K562 (cell line): ENCODE data around the gene PTPN14. TPM values are rescaled to one million over a fixed set of nuclear protein-coding genes. Genes with fewer than 3 reads are reported as not detected.

Source experiments
- ATAC-seq: fragments of 200-7000 bp; cut with Tn5 transposase; 3 replicates; pipeline ENCODE4 v1.9.1; 2020; ENCODE audit warnings: moderate library complexity
- BruUV-seq: library from RNA; stranded (reverse); fragments of 400-500 nt; replicated peaks from 2 replicates; lab custom pipeline; 2021; lab: Mats Ljungman, UMichigan
- CTCF ChIA-PET: fragments of 300-600 bp; formaldehyde crosslinking; extraction: SDS; loops from one replicate; lab custom pipeline; 2021; ENCODE audit warnings: low intra/inter-chr PET ratio; lab: Yijun Ruan, JAX
- POLR2A ChIA-PET: fragments of 300-600, 350-650 bp; sonication (Branson Sonifier 250); formaldehyde crosslinking; extraction: SDS; loops from one replicate; lab custom pipeline; 2021; ENCODE audit warnings: antibody characterized with exemption, inconsistent platforms; lab: Yijun Ruan, JAX
- DNase-seq, 4 experiments: peaks; one replicate each; pipeline versions ENCODE4 v3.0.0 to v3.0.0-alpha.2; 2011 to 2018; ENCODE audit warnings: low spot score in 3 of 4, mixed read lengths in 3 of 4; ENCODE audit errors: extremely low read depth in 1 of 4
- FAIRE-seq: peaks from 2 replicates; lab custom pipeline; 2011; peaks lifted over from hg19 to GRCh38; lab: Jason Lieb, UNC
- H2AFZ ChIP-seq: 2 replicates; pipeline ENCODE4 v1.6.0; 2011; ENCODE audit warnings: low read depth, low read length, control low read depth, inconsistent platforms
- H3K27ac ChIP-seq: fragments of 200-600 bp; 3 replicates; pipeline ENCODE4 v1.8.0; 2011; ENCODE audit warnings: low read depth, mild to moderate bottlenecking, control low read depth, inconsistent platforms, low read length, moderate library complexity, mixed read lengths; ENCODE audit errors: extremely low read depth
- H3K27me3 ChIP-seq, 2 experiments: fragments of 300-600 bp in 1 of 2; 2 replicates in 1 of 2; 3 replicates in 1 of 2; pipeline versions ENCODE4 v1.6.0 to v1.8.0; 2011; ENCODE audit warnings: inconsistent platforms in 2 of 2, low read length in 2 of 2, mild to moderate bottlenecking in 1 of 2, mixed read lengths in 1 of 2, moderate library complexity in 1 of 2; ENCODE audit not compliant: control insufficient read depth in 2 of 2, insufficient read depth in 2 of 2
- H3K36me3 ChIP-seq: fragments of 300-600 bp; 3 replicates; pipeline ENCODE4 v1.8.0; 2011; ENCODE audit warnings: mild to moderate bottlenecking, low read length, inconsistent platforms; ENCODE audit not compliant: control insufficient read depth, insufficient read depth
- H3K4me1 ChIP-seq, 2 experiments: fragments of 200-600 bp in 1 of 2; replicated peaks in 1 of 2; 2 replicates in 1 of 2; 3 replicates in 1 of 2; pipeline versions ENCODE4 v1.5.1 to v1.8.0; 2011; ENCODE audit warnings: inconsistent platforms in 2 of 2, low read length in 2 of 2, mild to moderate bottlenecking in 1 of 2, mixed read lengths in 1 of 2, moderate library complexity in 1 of 2; ENCODE audit not compliant: control insufficient read depth in 2 of 2, insufficient read depth in 2 of 2
- H3K4me2 ChIP-seq: 2 replicates; pipeline ENCODE4 v1.6.1; 2011; ENCODE audit warnings: low read length, control low read depth, inconsistent platforms, mixed read lengths; ENCODE audit not compliant: insufficient read depth
- H3K4me3 ChIP-seq: fragments of 200-600 bp; sonication (generic), shearing (Covaris generic); 2 replicates; pipeline ENCODE4 v1.5.1; 2016; ENCODE audit warnings: control low read depth, inconsistent platforms
- H3K79me2 ChIP-seq: fragments of 200-600 bp; 3 replicates; pipeline ENCODE4 v1.8.0; 2011; ENCODE audit warnings: low read length, inconsistent platforms; ENCODE audit not compliant: control insufficient read depth, insufficient read depth
- H3K9ac ChIP-seq, 2 experiments: 2 replicates each; pipeline versions ENCODE4 v1.6.0 to v1.6.1; 2011; ENCODE audit warnings: low read depth in 2 of 2, low read length in 2 of 2, control low read depth in 1 of 2, inconsistent platforms in 1 of 2, mild to moderate bottlenecking in 1 of 2, mixed read lengths in 1 of 2; ENCODE audit not compliant: insufficient read depth in 1 of 2
- H3K9me1 ChIP-seq: one replicate; pipeline ENCODE4 v1.6.0; 2011; ENCODE audit warnings: inconsistent platforms, mild to moderate bottlenecking, low read length, moderate library complexity; ENCODE audit not compliant: control insufficient read depth, insufficient read depth
- H3K9me3 ChIP-seq: replicated peaks from 2 replicates; pipeline ENCODE4 v1.5.1; 2011; ENCODE audit warnings: low read depth, low read length, inconsistent platforms; ENCODE audit not compliant: control insufficient read depth, insufficient read depth
- H4K20me1 ChIP-seq: replicated peaks from 2 replicates; pipeline ENCODE4 v1.6.1; 2011; ENCODE audit warnings: low read length, inconsistent platforms, mixed read lengths; ENCODE audit not compliant: control insufficient read depth, insufficient read depth
- ATF3 ChIP-seq, 2 experiments: fragments of 450-650 bp in 1 of 2; sonication (generic) in 1 of 2; formaldehyde crosslinking in 1 of 2; IDR thresholded peaks in 1 of 2; conservative IDR thresholded peaks in 1 of 2; 2 replicates each; pipeline versions ENCODE4 v1.6.1 to v1.8.1; 2016 to 2023; ENCODE audit warnings: mild to moderate bottlenecking in 2 of 2, moderate library complexity in 2 of 2, inconsistent platforms in 1 of 2, missing genetic modification reagents in 1 of 2
- BDP1 ChIP-seq: IDR thresholded peaks from 3 replicates; pipeline ENCODE4 v1.6.1; 2011; ENCODE audit not compliant: insufficient read length, insufficient read depth
- BRF2 ChIP-seq: IDR thresholded peaks from 3 replicates; pipeline ENCODE4 v1.6.1; 2011; ENCODE audit warnings: borderline replicate concordance, mild to moderate bottlenecking; ENCODE audit not compliant: insufficient read length, insufficient read depth
- CEBPB ChIP-seq: fragments of 450-650 bp; IDR thresholded peaks from 2 replicates; pipeline ENCODE4 v1.6.1; 2016; ENCODE audit warnings: missing genetic modification characterization, missing compliant biosample characterization
- CEBPG ChIP-seq, 3 experiments: fragments of 200-800 bp in 1 of 3; sonication (Bioruptor generic) in 1 of 3; sonication (generic) in 1 of 3; formaldehyde crosslinking in 1 of 3; IDR thresholded peaks in 2 of 3; conservative IDR thresholded peaks in 1 of 3; 2 replicates each; pipeline versions ENCODE4 v1.6.1 to v1.8.0; 2016 to 2022; ENCODE audit warnings: missing compliant biosample characterization in 2 of 3, missing genetic modification characterization in 2 of 3, mild to moderate bottlenecking in 1 of 3, missing genetic modification reagents in 1 of 3
- ELK3 ChIP-seq: fragments of 450-650 bp; formaldehyde crosslinking; IDR thresholded peaks from 2 replicates; pipeline ENCODE4 v1.4.0; 2020; ENCODE audit warnings: mild to moderate bottlenecking
- FOXK1 ChIP-seq: sonication (generic); formaldehyde crosslinking; IDR thresholded peaks from 2 replicates; pipeline ENCODE4 v1.8.0; 2022; ENCODE audit warnings: missing genetic modification reagents, mild to moderate bottlenecking, borderline replicate concordance
- GABPA ChIP-seq: fragments of 200-800 bp; sonication (Bioruptor generic); conservative IDR thresholded peaks from 2 replicates; pipeline ENCODE4 v1.6.1; 2016; ENCODE audit warnings: low read depth, missing genetic modification characterization, missing compliant biosample characterization
- MAFF ChIP-seq: IDR thresholded peaks from 2 replicates; pipeline ENCODE4 v1.6.1; 2012; ENCODE audit warnings: low read length, improper control_type of control experiment
- MTA3 ChIP-seq: fragments of 450-650 bp; formaldehyde crosslinking; IDR thresholded peaks from 2 replicates; pipeline ENCODE4 v1.6.1; 2017; ENCODE audit warnings: mild to moderate bottlenecking, borderline replicate concordance
- NFIX ChIP-seq: fragments of 250-450 bp; sonication (Bioruptor Pico); IDR thresholded peaks from 2 replicates; pipeline ENCODE4 v1.4.0; 2020; ENCODE audit warnings: low read depth, mild to moderate bottlenecking, moderate library complexity
- NRF1 ChIP-seq, 2 experiments: fragments of 450-650 bp; IDR thresholded peaks in 1 of 2; conservative IDR thresholded peaks in 1 of 2; 2 replicates each; pipeline ENCODE4 v1.6.1; 2014; ENCODE audit warnings: mild to moderate bottlenecking in 2 of 2
- PHB2 ChIP-seq: fragments of 450-650 bp; IDR thresholded peaks from 2 replicates; pipeline ENCODE4 v1.6.1; 2017; ENCODE audit warnings: low read depth
- PKNOX1 ChIP-seq: fragments of 450-650 bp; IDR thresholded peaks from 2 replicates; pipeline ENCODE4 v1.6.1; 2016
- SNAPC5 ChIP-seq: fragments of 250-450 bp; sonication (Bioruptor Pico); IDR thresholded peaks from 2 replicates; pipeline ENCODE4 v1.8.0; 2021; ENCODE audit warnings: moderate library complexity, mild to moderate bottlenecking, inconsistent platforms
- TRIM28 ChIP-seq: fragments of 450-650 bp; IDR thresholded peaks from 2 replicates; pipeline ENCODE4 v1.6.1; 2017
- ZNF436 ChIP-seq: fragments of 250-450, 450-650 bp; sonication (Bioruptor Pico); formaldehyde crosslinking; IDR thresholded peaks from 2 replicates; pipeline ENCODE4 v1.7.0; 2020; ENCODE audit warnings: mild to moderate bottlenecking
- ZNF830 ChIP-seq: fragments of 250-450 bp; sonication (Bioruptor Pico); IDR thresholded peaks from 2 replicates; pipeline ENCODE4 v1.5.0; 2021; ENCODE audit warnings: mild to moderate bottlenecking
- WGBS: fragments of 100-300 bp; shearing (Covaris generic); methylation state at CpG from one replicate; pipeline ENCODE4 v1.1.6; 2016; ENCODE audit warnings: low coverage, mixed read lengths; ENCODE audit not compliant: insufficient coverage; ENCODE audit errors: missing lambda C conversion rate; 5-methylcytosine and 5-hydroxymethylcytosine counted together
- in situ Hi-C: fragments of 300-500 bp; cut with MboI; formaldehyde crosslinking; loops from 4 replicates; pipeline ENCODE4 v1.15.0; 2018; ENCODE audit warnings: inconsistent platforms, mixed read lengths
- intact Hi-C: fragments of 100-400 bp; cut with micrococcal nuclease; formaldehyde crosslinking; loops from 2 replicates; pipeline ENCODE4 v1.14.2; 2022
- polyA plus RNA-seq, 8 experiments: library from polyadenylated mRNA; depleted of rRNA in 4 of 8; stranded (reverse) in 5 of 8; unstranded in 3 of 8; fragments of >200 nt; fragmentation: Nextera tagmentation in 2 of 8; fragmentation: Illumina TruSeq in 1 of 8; extraction: Ambion mirVana in 2 of 8; extraction: Trizol in 1 of 8; gene quantifications; 2 replicates each; pipeline versions ENCODE4 v1.2.1 to v1.2.3, GENCODE V29; 2011 to 2014; ENCODE audit warnings: inconsistent platforms in 1 of 8, missing spikeins in 1 of 8
- total RNA-seq, 7 experiments: library from RNA; depleted of rRNA in 6 of 7; stranded (reverse); fragments of >200 nt in 6 of 7; fragmentation: Illumina TruSeq in 2 of 7; extraction: Trizol in 2 of 7; gene quantifications; 2 replicates each; pipeline versions ENCODE4 v1.2.1 to v1.2.3, GENCODE V29; 2011 to 2021; ENCODE audit warnings: low replicate concordance in 1 of 7

Gene PTPN14
- total and polyA plus RNA-seq, 9 of the 15 experiments (the other 6 are each of a cell fraction or from before 2014, with no cell fraction given) = 0.01 to 0.29 (median 0.04) TPM; not detected in 6

GRCh38 chr1:214494706-214495105, 56.7 kb downstream of the PTPN14 start:
- 0% methylated on average over 2 of the region's 2 CpGs for WGBS
- in situ Hi-C loops = no loop called here
- CTCF ChIA-PET = no interaction called here
- Histone ChIP-seq H3K4me3 (no peak overlapping the region), H4K20me1 (no peaks in the 10 kb centered on the region), H3K9me1 (no peaks in the 10 kb centered on the region), H2AFZ (no peak overlapping the region), H3K4me2 (no peak overlapping the region), H3K9me3 (no peaks in the 10 kb centered on the region), H3K27me3 (peaks cover 4 to 26% of the 10 kb centered on the region in 2 experiments), H3K9ac (no peak overlapping the region), H3K79me2 (no peaks in the 10 kb centered on the region), H3K4me1 (no peaks in the 10 kb centered on the region), H3K36me3 (no peaks in the 10 kb centered on the region), H3K27ac (no peak overlapping the region)
- POLR2A ChIA-PET = interaction anchor here (0.6 kb wide), 1 partner anchor 21 kb away, joined by 5 read pairs; no protein-coding TSS in a partner anchor
- no peak for FAIRE-seq
- DNase-seq = no peak
- intact Hi-C loops = no loop called here
- BruUV-seq = no TSS peak
- no peak for ATAC-seq
- TF ChIP-seq NFIX (CRISPR knock-in tag) = no peak
- TF ChIP-seq FOXK1 (CRISPR knock-in tag) = no peak
- no peak for TF ChIP-seq ZNF436 (CRISPR knock-in tag)
- TF ChIP-seq PHB2 = no peak
- TF ChIP-seq ZNF830 (CRISPR knock-in tag) = no peak
- TF ChIP-seq TRIM28 = no peak
- TF ChIP-seq ATF3 (IDR thresholded peaks at IDR 0.05) = no peak
- TF ChIP-seq ATF3 (CRISPR knock-in tag; conservative IDR thresholded peaks at IDR 0.05) = no peak
- no peak for TF ChIP-seq MAFF
- TF ChIP-seq CEBPG (CRISPR knock-in tag; IDR thresholded peaks at IDR 0.05) = no peak
- TF ChIP-seq CEBPG (tag; conservative IDR thresholded peaks at IDR 0.05 in 1 of 2, IDR thresholded peaks at IDR 0.05 in 1 of 2) = no peak
- no peak for TF ChIP-seq CEBPB (tag)
- no peak for TF ChIP-seq NRF1 (conservative IDR thresholded peaks at IDR 0.05 in 1 of 2, IDR thresholded peaks at IDR 0.05 in 1 of 2)
- no peak for TF ChIP-seq ELK3 (CRISPR knock-in tag)
- TF ChIP-seq GABPA = no peak
- TF ChIP-seq PKNOX1 = no peak
- TF ChIP-seq SNAPC5 = no peak
- no peak for TF ChIP-seq BRF2
- TF ChIP-seq BDP1 = no peak
- TF ChIP-seq MTA3 = no peak
